SH-SY5Y (cell line): ENCODE data around the gene VPS8.

Experiments used
- GATA2 ChIP-seq: IDR thresholded peaks from 2 replicates; pipeline ENCODE4 v1.6.1; 2011; ENCODE audit warnings: mild to moderate bottlenecking, low read depth, low read length
- GATA3 ChIP-seq: IDR thresholded peaks from 2 replicates; pipeline ENCODE4 v1.6.1; 2011; ENCODE audit warnings: low read depth, mild to moderate bottlenecking, low read length, moderate library complexity

DNA sequence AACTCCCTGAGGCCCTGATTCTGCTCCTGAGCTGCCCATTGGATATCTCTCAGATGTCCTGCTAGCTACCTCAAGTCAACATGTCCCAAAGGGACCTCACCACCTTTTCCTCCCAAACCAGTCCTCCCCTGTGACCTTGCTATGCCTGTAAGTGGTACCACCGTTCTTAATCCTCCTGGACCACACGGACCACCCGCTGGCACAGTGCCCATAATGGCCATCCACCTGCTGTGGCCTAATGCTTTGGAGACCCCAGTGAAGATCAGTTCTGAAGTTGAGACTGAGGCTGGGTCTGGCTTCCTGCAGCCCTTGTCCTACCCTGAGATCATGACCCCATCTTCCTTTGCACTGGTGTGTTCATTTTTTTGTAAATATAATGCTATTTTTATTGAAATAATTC, 15.0 kb upstream of the VPS8 start:
- no peak for TF ChIP-seq GATA3
- no peak for TF ChIP-seq GATA2
